Adrenal gland (tissue), 5 donors: Measurements from ENCODE around the gene RTN4IP1.

Source experiments
- CTCF ChIP-seq, 6 experiments: fragments of 450-650 bp in 4 of 6; fragments of 200-600 bp in 2 of 6; sonication (generic) in 1 of 6; IDR thresholded peaks; 1 replicate in 5 of 6; 2 replicates in 1 of 6; pipeline versions ENCODE4 v1.5.1 to v1.8.0; 2016 to 2021; ENCODE audit warnings: antibody characterized with exemption in 6 of 6, mild to moderate bottlenecking in 2 of 6, moderate library complexity in 1 of 6
- POLR2A ChIP-seq, 2 donors: fragments of 450-650 bp; IDR thresholded peaks; one replicate each; pipeline ENCODE4 v1.6.1; 2017; ENCODE audit warnings: antibody characterized with exemption in 2 of 2, mild to moderate bottlenecking in 2 of 2, moderate library complexity in 1 of 2
- donor health status: DM: no; HTN: no; CAD: no.

GRCh38 chr6:106549521-106549920 is 79.8 kb downstream of the RTN4IP1 start:
- TF ChIP-seq CTCF (IDR thresholded peaks at IDR 0.05) (no peak), POLR2A (IDR thresholded peaks at IDR 0.05) (no peak)
